Ishikawa (cell line): ENCODE results near the gene GPC1.

Experiments used
- CREB1 ChIP-seq: IDR thresholded peaks from 2 replicates; pipeline ENCODE4 v1.6.1; 2012; ENCODE audit warnings: low read depth
- NFIC ChIP-seq: IDR thresholded peaks from 2 replicates; pipeline ENCODE4 v1.6.1; 2012
- RAD21 ChIP-seq: IDR thresholded peaks from 2 replicates; pipeline ENCODE4 v1.6.1; 2012; ENCODE audit warnings: low read depth
- TAF1 ChIP-seq: IDR thresholded peaks from 2 replicates; pipeline ENCODE4 v1.6.1; 2012; ENCODE audit warnings: low read depth, mild to moderate bottlenecking
- TF ChIP-seq, protein P1 (sequence below): IDR thresholded peaks from 2 replicates; pipeline ENCODE4 v1.6.1; 2012; ENCODE audit warnings: low read depth, mild to moderate bottlenecking

DNA sequence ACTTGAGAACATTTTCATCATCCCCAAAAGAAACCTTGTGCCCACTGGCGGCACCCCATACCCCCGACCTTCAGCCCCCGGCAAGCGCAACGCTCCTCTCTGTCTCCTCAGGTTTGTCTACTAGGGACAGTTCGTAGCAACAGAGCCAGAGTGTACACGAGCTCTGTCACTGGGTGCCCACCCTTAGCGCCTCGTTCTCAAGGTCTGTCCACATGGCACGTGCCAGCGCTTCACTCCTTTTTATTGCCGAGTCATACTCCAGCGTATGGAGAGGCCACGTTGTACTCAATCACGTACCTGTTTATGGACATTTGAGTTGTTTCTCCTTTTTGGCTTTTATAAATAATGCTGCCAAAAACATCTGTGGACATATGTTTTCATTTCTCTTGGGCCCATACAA is 30.3 kb upstream of the GPC1 start:
- no peak for TF ChIP-seq RAD21
- no peak for TF ChIP-seq CREB1
- TF ChIP-seq, protein P1, sequence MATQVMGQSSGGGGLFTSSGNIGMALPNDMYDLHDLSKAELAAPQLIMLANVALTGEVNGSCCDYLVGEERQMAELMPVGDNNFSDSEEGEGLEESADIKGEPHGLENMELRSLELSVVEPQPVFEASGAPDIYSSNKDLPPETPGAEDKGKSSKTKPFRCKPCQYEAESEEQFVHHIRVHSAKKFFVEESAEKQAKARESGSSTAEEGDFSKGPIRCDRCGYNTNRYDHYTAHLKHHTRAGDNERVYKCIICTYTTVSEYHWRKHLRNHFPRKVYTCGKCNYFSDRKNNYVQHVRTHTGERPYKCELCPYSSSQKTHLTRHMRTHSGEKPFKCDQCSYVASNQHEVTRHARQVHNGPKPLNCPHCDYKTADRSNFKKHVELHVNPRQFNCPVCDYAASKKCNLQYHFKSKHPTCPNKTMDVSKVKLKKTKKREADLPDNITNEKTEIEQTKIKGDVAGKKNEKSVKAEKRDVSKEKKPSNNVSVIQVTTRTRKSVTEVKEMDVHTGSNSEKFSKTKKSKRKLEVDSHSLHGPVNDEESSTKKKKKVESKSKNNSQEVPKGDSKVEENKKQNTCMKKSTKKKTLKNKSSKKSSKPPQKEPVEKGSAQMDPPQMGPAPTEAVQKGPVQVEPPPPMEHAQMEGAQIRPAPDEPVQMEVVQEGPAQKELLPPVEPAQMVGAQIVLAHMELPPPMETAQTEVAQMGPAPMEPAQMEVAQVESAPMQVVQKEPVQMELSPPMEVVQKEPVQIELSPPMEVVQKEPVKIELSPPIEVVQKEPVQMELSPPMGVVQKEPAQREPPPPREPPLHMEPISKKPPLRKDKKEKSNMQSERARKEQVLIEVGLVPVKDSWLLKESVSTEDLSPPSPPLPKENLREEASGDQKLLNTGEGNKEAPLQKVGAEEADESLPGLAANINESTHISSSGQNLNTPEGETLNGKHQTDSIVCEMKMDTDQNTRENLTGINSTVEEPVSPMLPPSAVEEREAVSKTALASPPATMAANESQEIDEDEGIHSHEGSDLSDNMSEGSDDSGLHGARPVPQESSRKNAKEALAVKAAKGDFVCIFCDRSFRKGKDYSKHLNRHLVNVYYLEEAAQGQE, result no peak
- TF ChIP-seq NFIC, result no peak
- no peak for TF ChIP-seq TAF1
